ENCODE data around the gene ZNRD2.

ZNRD2 gene

GRCh38 chr11:65619281-65619928 lies 49.1 kb downstream of the ZNRD2 start:
- Histone ChIP-seq H3K79me2 (ENCODE audit: low read length) (peaks cover 53% of the 10 kb centered on the region), H3K9ac (ENCODE audit: low read length) (no peak overlapping the region), H3K36me3 (replicated peaks; ENCODE audit: insufficient read depth, low read length) (no peaks in the 10 kb centered on the region)

GRCh38 chr11:65620666-65621065 lies 50.4 kb downstream of the ZNRD2 start:
- Histone ChIP-seq H3K79me2 (ENCODE audit: low read length) (peaks cover 51% of the 10 kb centered on the region), H3K36me3 (replicated peaks; ENCODE audit: insufficient read depth, low read length) (no peaks in the 10 kb centered on the region), H3K27me3 (replicated peaks; ENCODE audit: insufficient read depth, low read length) (no peaks in the 10 kb centered on the region), H3F3A (ENCODE audit: insufficient read depth, low read length) (no peaks in the 10 kb centered on the region), H4K20me1 (ENCODE audit: insufficient read depth, low read length) (no peaks in the 10 kb centered on the region), H2AFZ (ENCODE audit: low read length) (no peak overlapping the region), H3K9ac (ENCODE audit: low read length) (no peak overlapping the region), H3K9me2 (replicated peaks; ENCODE audit: insufficient read depth, low read length) (no peaks in the 10 kb centered on the region), H3K4me3 (ENCODE audit: low read length) (no peak overlapping the region), H3K9me3 (replicated peaks; ENCODE audit: insufficient read depth, low read length) (no peaks in the 10 kb centered on the region), H3K4me2 (ENCODE audit: low read depth, low read length) (no peak overlapping the region), H3K4me1 (ENCODE audit: low read length) (peaks cover 11% of the 10 kb centered on the region; the same call in 1 of the 2 replicates), H3K27ac (ENCODE audit: low read length) (no peak overlapping the region)
- no peak for DNase-seq
- TF ChIP-seq CTCF (IDR thresholded peaks at IDR 0.05; ENCODE audit: low read length) (no peak), EZH2phosphoT487 (IDR thresholded peaks at IDR 0.05; ENCODE audit: low read length) (no peak), EZH2 (optimal IDR thresholded peaks at IDR 0.05; ENCODE audit: low read depth, low read length) (no peak)

More at GRCh38 chr11:65619281-65619928, 49.1 kb downstream of the ZNRD2 start:
- Histone ChIP-seq H3K27ac (ENCODE audit: low read length) (no peak overlapping the region), H3K27me3 (replicated peaks; ENCODE audit: insufficient read depth, low read length) (no peaks in the 10 kb centered on the region), H3K4me2 (ENCODE audit: low read depth, low read length) (no peak overlapping the region), H4K20me1 (ENCODE audit: insufficient read depth, low read length) (no peaks in the 10 kb centered on the region), H3K4me1 (ENCODE audit: low read length) (peaks cover 11% of the 10 kb centered on the region; the same call in 1 of the 2 replicates), H3F3A (ENCODE audit: insufficient read depth, low read length) (0 out of 2 replicates have a peak, but pooled peaks cover 2% of the 10 kb centered on the region), H3K9me2 (replicated peaks; ENCODE audit: insufficient read depth, low read length) (no peaks in the 10 kb centered on the region), H2AFZ (ENCODE audit: low read length) (no peak overlapping the region), H3K9me3 (replicated peaks; ENCODE audit: insufficient read depth, low read length) (no peaks in the 10 kb centered on the region), H3K4me3 (ENCODE audit: low read length) (no peak overlapping the region)
- no peak for DNase-seq
- TF ChIP-seq EZH2phosphoT487 (IDR thresholded peaks at IDR 0.05; ENCODE audit: low read length), result no peak
- no peak for TF ChIP-seq EZH2 (optimal IDR thresholded peaks at IDR 0.05; ENCODE audit: low read depth, low read length)
- TF ChIP-seq CTCF (IDR thresholded peaks at IDR 0.05; ENCODE audit: low read length), result no peak

GRCh38 chr11:65621460-65621859 lies 51.2 kb downstream of the ZNRD2 start:
- no peaks in the 10 kb centered on the region for H3F3A ChIP-seq (ENCODE audit: insufficient read depth, low read length)
- H3K9ac ChIP-seq (ENCODE audit: low read length), result no peak overlapping the region
- no peaks in the 10 kb centered on the region for H3K9me2 ChIP-seq (replicated peaks; ENCODE audit: insufficient read depth, low read length)
- DNase-seq, result no peak
- H3K4me2 ChIP-seq (ENCODE audit: low read depth, low read length), result no peak overlapping the region
- peaks cover 44% of the 10 kb centered on the region for H3K79me2 ChIP-seq (ENCODE audit: low read length)
- H3K9me3 ChIP-seq (replicated peaks; ENCODE audit: insufficient read depth, low read length), result no peaks in the 10 kb centered on the region
- H3K4me1 ChIP-seq (ENCODE audit: low read length), result peaks cover 11% of the 10 kb centered on the region; the same call in 1 of the 2 replicates
- H3K27me3 ChIP-seq (replicated peaks; ENCODE audit: insufficient read depth, low read length), result no peaks in the 10 kb centered on the region
- no peak overlapping the region for H3K27ac ChIP-seq (ENCODE audit: low read length)
- H4K20me1 ChIP-seq (ENCODE audit: insufficient read depth, low read length), result no peaks in the 10 kb centered on the region; the same call in 1 of the 2 replicates
- H2AFZ ChIP-seq (ENCODE audit: low read length), result no peak overlapping the region
- no peaks in the 10 kb centered on the region for H3K36me3 ChIP-seq (replicated peaks; ENCODE audit: insufficient read depth, low read length)
- TF ChIP-seq EZH2 (optimal IDR thresholded peaks at IDR 0.05; ENCODE audit: low read depth, low read length) (no peak), EZH2phosphoT487 (IDR thresholded peaks at IDR 0.05; ENCODE audit: low read length) (no peak), CTCF (IDR thresholded peaks at IDR 0.05; ENCODE audit: low read length) (no peak)
- no peak overlapping the region for H3K4me3 ChIP-seq (ENCODE audit: low read length)
